HG02870 (cell line): ENCODE results near the gene SDF2.
A peak's percentile ranks its signal among the peaks of the same experiment; 100 is the strongest.
"Not testable (repeated sequence)": the region's sequence is repeated elsewhere in the genome, so short reads cannot be mapped to it uniquely, and the experiment has no call there.

Experiments
- ATAC-seq: cut with Tn5 transposase; IDR thresholded peaks from one replicate; pipeline ENCODE4 v1.9.1; 2021; ENCODE audit warnings: mild to moderate bottlenecking, moderate library complexity; ENCODE audit not compliant: unreplicated experiment

The SDF2 gene

GRCh38 chr17:28685366-28685765 is 23.7 kb upstream of the SDF2 start:
- ATAC-seq = no peak

DNA sequence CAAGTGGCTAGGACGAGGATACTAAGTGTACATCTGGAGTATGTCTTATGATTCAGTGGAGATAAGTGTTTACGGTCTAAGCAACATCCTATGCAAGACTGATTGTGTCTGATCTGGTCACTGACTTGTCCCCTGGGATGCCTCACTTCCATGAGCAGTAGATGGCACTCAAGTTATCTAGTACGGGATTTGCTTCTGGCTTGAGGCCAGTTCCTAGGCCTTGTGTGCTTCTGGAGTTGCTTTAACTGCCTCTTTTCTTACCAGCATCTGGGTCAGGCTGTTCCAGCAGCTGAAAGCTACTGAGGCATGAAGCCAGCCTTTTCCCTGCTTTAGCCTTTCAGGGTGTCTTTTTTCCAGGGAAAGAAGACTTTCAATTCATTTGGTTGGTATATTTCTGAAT is 23.3 kb upstream of the SDF2 start:
- ATAC-seq = no peak

DNA sequence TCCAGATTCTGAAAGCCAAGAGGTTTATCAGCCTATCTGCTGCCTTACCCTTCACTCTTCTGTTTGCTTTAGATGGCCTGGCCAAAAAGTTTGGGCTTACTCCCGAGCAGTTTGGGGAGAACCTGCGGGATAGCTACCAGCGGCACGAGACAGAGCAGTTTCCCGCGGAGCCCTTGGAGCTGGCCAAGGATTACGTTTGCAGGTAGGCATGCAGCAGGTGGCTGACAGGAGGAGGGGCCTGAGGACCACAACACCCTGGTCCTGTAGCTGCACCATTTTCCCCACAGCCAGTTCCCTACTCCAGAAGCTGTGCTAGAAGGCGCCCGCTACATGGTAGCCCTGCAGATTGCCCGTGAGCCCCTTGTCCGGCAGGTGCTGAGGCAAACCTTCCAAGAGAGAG is 20.9 kb upstream of the SDF2 start:
- no peak for ATAC-seq

GRCh38 chr17:28675980-28676379 is 14.3 kb upstream of the SDF2 start:
- no peak for ATAC-seq

GRCh38 chr17:28675490-28675889 is 13.8 kb upstream of the SDF2 start:
- ATAC-seq = no peak

GRCh38 chr17:28669918-28670317 is 8.2 kb upstream of the SDF2 start:
- ATAC-seq = no peak

DNA sequence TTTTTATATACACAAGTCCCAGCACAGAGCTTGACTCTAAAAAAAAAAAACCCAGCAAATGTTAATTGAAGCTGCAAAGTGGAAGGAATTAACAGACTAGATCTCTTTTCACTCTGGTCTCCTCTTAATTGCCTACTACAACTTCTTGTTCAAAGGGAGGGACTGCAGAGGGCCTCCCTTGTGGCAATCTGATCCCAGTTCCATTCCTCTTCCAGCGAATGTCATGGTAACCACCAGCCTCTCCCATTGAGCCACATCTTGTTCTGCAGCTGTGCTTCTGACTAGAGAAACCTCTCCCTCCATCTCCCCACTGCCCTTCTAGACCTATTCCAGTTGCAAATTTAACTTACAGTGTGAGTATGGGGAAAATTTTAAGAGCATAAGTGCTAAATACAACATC is 6.2 kb upstream of the SDF2 start:
- no peak for ATAC-seq

DNA sequence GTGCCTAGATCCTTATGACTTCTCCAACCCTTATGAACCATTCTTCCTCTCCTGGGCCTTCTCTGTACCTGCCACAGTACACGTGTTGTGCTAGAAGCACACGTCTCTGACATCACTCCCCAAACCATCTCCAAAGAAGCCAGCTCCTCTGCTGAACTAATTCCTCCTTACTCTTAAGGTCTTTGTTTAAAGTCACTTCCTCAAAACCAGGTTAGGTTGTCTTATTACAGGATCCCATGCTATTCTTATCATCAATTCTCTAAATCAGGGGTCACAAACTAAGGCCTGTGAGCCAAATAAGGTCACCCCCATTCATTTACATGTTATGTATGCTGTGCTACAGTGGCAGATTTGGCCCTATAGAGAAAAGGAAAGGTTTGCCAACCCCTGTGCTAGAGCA is 4.3 kb upstream of the SDF2 start:
- ATAC-seq = no peak

DNA sequence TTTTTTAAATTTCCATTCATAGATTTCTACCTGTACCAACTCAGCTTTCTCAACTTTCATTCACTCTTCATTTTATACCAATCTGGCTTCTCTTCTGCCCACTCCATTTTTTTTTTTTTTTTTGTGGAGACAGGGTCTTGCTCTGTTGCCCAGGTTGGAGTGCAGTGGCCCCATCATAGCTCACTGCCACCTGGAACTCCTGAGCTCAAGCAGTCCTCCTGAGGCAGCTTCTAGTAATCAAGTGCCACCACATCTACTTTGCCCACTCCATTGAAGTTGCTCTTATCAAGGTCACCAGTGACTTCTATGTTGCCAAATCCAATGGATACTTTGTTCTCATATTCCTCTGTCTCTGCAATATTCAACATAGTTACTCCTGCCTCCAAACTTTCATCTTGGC is 2.0 kb upstream of the SDF2 start:
- no peak for ATAC-seq

GRCh38 chr17:28662527-28662829 is 772 bp upstream of the SDF2 start:
- no peak for ATAC-seq

- not testable (repeated sequence) for ATAC-seq
These were observed 2.2 kb downstream of the SDF2 start for GRCh38 chr17:28659497-28659881.

DNA sequence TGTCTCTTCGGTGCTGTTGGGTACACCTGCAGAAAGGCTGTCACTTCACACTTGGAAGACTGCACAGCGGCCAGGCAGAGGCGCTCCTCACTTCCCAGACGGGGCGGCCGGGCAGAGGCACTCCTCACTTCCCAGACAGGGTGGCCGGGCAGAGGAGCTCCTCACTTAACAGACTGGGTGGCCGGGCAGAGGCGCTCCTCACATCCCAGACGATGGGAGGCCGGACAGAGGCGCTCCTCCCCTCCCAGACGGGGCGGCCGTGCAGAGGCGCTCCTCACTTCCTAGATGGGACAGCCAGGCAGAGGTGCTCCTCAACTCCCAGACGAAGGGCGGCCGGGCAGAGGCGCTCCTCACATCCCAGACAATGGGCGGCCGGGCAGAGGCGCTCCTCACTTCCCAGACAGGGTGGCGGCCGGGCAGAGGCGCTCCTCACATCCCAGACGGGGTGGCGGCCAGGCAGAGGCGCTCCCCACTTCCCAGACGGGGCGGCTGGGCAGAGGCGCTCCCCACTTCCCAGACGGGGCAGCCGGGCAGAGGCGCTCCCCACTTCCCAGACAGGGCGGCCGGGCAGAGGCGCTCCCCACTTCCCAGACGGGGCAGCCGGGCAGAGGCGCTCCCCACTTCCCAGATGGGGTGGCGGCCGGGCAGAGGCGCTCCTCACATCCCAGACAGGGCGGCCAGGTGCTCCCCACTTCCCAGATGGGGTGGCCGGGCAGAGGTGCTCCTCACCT is 2.8 kb downstream of the SDF2 start:
- ATAC-seq = not testable (repeated sequence)

DNA sequence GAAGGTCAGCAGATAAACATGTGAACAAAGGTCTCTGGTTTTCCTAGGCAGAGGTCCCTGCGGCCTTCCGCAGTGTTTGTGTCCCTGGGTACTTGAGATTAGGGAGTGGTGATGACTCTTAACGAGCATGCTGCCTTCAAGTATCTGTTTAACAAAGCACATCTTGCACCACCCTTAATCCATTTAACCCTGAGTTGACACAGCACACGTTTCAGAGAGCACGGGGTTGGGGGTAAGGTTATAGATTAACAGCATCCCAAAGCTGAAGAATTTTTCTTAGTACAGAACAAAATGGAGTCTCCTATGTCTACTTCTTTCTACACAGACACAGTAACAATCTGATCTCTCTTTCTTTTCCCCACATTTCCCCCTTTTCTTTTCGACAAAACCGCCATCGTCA is 3.4 kb downstream of the SDF2 start:
- ATAC-seq = not testable (repeated sequence)

DNA sequence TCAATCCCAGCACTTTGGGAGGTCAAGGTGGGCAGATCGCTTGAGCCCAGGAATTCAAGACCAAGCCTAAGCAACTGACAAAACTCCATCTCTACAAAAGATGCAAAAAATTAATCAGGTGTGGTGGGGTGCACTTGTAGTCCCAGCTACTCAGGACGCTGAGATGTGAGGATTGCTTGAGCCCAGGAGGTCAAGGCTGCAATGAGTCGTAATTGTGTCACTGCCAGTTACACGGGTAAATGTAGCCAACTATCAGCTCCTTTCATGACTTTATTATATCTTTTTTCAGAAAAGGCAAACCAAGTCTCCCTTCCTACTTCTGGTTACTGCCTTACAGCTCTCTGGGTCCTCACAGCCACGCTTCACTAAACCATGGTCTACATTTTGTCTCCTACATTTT is 4.0 kb downstream of the SDF2 start:
- ATAC-seq = no peak

DNA sequence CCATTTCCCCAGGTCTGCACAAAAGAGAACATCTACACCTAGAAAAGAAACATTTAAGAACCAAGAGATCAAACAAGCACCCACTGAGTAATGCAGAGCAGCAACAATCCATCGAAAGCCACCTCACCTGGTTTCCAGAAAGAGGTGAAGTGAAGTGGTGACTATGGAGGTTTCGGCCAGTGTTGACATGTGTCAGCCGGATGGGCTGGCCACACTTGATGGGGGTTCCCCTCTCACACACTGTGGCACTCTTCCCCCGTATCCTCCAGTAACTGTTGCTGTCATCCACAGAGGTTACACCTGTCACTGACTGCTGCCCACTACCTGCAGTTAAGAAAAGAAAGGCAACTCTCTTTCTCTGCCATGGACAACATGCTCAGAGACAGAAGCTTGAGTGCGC is 6.5 kb downstream of the SDF2 start:
- no peak for ATAC-seq

DNA sequence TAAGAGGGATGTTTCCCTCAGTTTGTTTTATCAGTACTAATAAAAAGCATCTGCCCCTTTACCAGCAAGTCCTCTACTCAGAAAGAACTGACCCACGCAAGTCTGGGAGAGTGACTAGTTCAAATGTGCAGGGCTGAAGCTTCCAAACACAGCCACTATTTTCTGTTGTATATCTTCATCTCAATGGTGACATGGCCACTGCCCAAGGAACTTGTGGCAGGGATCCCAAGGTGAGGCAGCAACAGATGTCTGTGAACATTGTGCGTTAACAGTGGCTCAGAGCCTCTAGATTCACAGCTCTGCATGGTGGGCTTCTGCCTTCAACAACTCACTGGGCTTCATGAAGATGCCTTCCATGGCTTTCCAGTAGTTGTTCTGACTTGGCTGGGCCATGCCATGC is 13.0 kb downstream of the SDF2 start:
- ATAC-seq = no peak

DNA sequence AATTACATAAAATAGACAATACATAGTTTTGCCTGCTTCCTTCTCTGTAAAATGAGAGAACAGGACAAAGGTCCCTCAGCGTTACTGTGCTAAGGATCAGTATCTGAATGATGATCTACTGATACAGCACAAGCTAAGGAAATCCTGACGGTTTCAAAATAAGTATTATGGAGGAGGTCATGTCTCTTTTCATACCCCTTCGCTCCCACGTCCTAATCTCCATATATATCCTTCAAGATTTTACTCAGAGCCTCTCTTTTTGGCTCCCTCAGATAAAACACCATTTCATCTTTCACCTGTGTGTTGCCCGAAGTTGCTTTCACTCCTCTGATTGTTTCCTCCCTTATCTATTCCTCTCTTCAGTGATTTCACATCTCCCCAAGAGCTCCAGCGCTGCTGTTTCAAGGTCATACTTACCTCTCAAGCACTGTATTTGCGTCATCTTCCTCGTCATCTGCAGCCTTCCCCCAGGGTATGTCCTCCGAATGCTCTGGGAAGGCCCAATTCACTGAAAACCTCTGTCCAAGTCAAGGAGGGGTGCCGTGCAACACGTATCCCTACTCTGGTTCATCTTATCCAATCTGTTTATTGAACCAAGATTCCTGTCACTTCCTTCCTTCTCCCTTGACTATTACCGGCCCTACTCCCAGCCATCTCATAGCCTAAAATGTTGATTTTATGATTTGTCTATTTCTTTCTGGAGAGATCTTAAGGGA is 15.5 kb downstream of the SDF2 start:
- ATAC-seq = no peak

DNA sequence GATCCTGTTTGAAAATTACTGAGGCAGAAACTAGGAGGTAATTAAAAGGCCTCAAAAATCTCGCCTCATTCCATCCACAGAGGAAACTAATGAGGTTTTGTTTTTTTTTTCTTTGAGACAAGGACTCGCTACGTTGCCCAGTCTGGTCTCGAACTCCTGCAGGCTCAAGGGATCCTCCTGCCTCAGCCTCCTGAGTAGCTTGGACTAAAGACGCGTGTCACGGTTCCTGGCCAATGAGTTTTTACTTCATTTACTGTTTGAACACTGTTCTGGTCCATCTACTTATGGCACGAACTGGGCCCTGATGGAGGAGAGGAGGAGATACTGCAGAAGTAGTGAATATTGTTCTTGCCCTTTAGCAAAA is 16.1 kb downstream of the SDF2 start:
- no peak for ATAC-seq

DNA sequence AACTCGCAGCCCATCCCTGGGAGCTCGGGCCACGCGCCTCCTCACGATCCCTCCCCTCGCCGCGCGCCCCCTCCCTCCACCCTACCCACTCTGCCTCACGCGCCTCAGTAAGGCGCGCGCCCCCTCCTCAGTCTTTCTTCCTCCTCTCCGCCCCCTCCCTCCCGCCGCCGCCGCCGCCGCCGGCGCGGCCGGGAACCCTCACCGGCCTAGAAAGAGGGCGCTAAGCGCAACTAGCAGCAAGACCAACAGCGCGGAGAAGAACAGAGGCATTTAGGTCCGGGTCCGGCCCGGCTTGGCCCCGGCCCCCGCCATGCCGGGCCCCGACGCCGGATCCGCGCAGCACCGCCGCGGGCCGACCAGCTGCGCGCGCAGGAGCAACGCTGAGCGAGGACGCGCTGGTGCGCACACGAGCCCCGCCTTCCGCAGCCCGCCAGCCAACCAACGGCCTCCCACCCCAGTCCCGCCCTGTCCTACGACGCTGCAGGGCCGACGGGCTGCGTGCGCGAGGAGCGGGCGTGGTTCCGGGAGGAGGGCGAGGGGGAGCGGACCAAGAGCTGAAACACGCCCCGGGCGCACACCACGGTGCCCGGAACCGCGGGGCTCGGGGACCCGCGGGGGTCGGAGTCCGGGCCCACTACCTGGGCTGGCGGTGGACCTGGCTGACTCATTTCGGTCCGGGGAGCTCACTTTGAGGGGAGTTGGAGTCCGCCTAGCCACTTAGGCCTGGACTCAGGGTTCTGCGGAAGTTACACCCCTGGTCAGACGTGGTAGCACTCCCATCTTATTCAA is 16.7 kb downstream of the SDF2 start, which contains the start of gene BLTP2:
TSS of gene BLTP2 (minus strand) at position 372 of the 789 bp plus-strand sequence. CDS start at position 270, 102 bp downstream.
- ATAC-seq = peak; percentile 91

GRCh38 chr17:28643983-28644786 is 17.5 kb downstream of the SDF2 start:
- ATAC-seq = no peak

DNA sequence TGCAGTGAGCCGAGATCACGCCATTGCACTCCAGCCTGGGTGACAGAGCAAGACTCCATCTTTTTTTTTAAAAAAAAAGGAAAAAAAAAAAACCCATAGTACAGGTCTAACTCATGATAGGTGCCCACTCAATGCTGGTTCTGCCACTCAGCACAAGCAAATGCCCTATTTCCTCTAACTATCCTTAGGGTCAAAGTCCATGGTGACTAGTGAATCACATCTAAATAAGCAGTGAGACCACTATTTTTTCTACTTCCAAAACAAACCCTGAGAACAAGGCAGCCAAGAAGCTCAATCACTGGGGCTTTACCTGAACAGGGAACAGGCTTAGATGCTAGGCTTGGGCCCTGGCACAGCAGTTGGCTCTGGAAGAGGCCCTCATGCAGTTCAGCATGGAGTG is 20.1 kb downstream of the SDF2 start:
- ATAC-seq = no peak
